Keratinocyte (primary cell): ENCODE results near the gene RBMS3. TPM values are rescaled to one million over a fixed set of nuclear protein-coding genes. Genes with fewer than 3 reads are reported as not detected.

Experiments
- DNase-seq: peaks from one replicate; pipeline ENCODE4 v3.0.0-alpha.2; 2011; ENCODE audit warnings: low read depth, missing footprints, low spot score
- FAIRE-seq: peaks from 2 replicates; lab custom pipeline; 2011; peaks lifted over from hg19 to GRCh38; lab: Jason Lieb, UNC
- H2AFZ ChIP-seq: 2 replicates; pipeline ENCODE4 v1.6.0; 2012; ENCODE audit warnings: low read length, control low read depth, inconsistent platforms; ENCODE audit not compliant: control insufficient read depth
- H3K27ac ChIP-seq: 2 replicates; pipeline ENCODE4 v1.5.1; 2011; ENCODE audit warnings: low read length; ENCODE audit not compliant: control insufficient read depth, insufficient read depth
- H3K27me3 ChIP-seq: 3 replicates; pipeline ENCODE4 v1.6.0; 2011; ENCODE audit warnings: low read length; ENCODE audit not compliant: control insufficient read depth, insufficient read depth; ENCODE audit errors: extremely low read depth
- H3K36me3 ChIP-seq, 2 experiments: 2 replicates in 1 of 2; 3 replicates in 1 of 2; pipeline ENCODE4 v1.5.1; 2011; ENCODE audit warnings: low read length in 2 of 2, mild to moderate bottlenecking in 1 of 2; ENCODE audit not compliant: control insufficient read depth in 2 of 2, insufficient read depth in 2 of 2; ENCODE audit errors: extremely low read depth in 1 of 2
- H3K4me1 ChIP-seq: 3 replicates; pipeline ENCODE4 v1.5.1; 2011; ENCODE audit warnings: low read length; ENCODE audit not compliant: control insufficient read depth, insufficient read depth; ENCODE audit errors: extremely low read depth
- H3K4me2 ChIP-seq: 3 replicates; pipeline ENCODE4 v1.6.0; 2011; ENCODE audit warnings: low read depth, low read length; ENCODE audit not compliant: control insufficient read depth, insufficient read depth; ENCODE audit errors: extremely low read depth
- H3K4me3 ChIP-seq, 3 experiments: fragments of 200-600 bp in 1 of 3; sonication (generic) in 1 of 3; 2 replicates in 2 of 3; 3 replicates in 1 of 3; pipeline ENCODE4 v1.5.1; 2011 to 2016; ENCODE audit warnings: low read length in 3 of 3, mild to moderate bottlenecking in 3 of 3, control low read depth in 2 of 3, inconsistent platforms in 1 of 3, low read depth in 1 of 3, mixed read lengths in 1 of 3, mixed run types in 1 of 3, moderate library complexity in 1 of 3; ENCODE audit not compliant: control insufficient read depth in 2 of 3, insufficient read depth in 2 of 3; ENCODE audit errors: extremely low read depth in 1 of 3
- H3K79me2 ChIP-seq: 2 replicates; pipeline ENCODE4 v1.6.0; 2012; ENCODE audit warnings: low read length; ENCODE audit not compliant: control insufficient read depth, insufficient read depth
- H3K9ac ChIP-seq: 3 replicates; pipeline ENCODE4 v1.6.0; 2011; ENCODE audit warnings: low read length; ENCODE audit not compliant: control insufficient read depth, insufficient read depth; ENCODE audit errors: extremely low read depth
- H3K9me1 ChIP-seq: 3 replicates; pipeline ENCODE4 v1.6.0; 2011; ENCODE audit warnings: low read length; ENCODE audit not compliant: control insufficient read depth, insufficient read depth; ENCODE audit errors: extremely low read depth
- H3K9me3 ChIP-seq: 2 replicates; pipeline ENCODE4 v1.5.1; 2012; ENCODE audit warnings: low read depth, low read length; ENCODE audit not compliant: control insufficient read depth
- H4K20me1 ChIP-seq: 3 replicates; pipeline ENCODE4 v1.6.0; 2011; ENCODE audit warnings: low read length; ENCODE audit not compliant: control insufficient read depth, insufficient read depth; ENCODE audit errors: extremely low read depth
- EZH2 ChIP-seq: IDR thresholded peaks from one replicate; pipeline ENCODE4 v1.6.1; 2012; ENCODE audit warnings: inconsistent platforms, mild to moderate bottlenecking, low read length, moderate library complexity
- dilution Hi-C: fragments of 300-500 bp; cut with MboI; formaldehyde crosslinking; loops from one replicate; pipeline ENCODE4 v1.7.0; 2020; ENCODE audit warnings: low sequenced_read_pairs; ENCODE audit not compliant: extremely low pct_ligation_motif_present
- polyA plus RNA-seq, 5 experiments: library from polyadenylated mRNA; depleted of rRNA in 3 of 5; stranded (reverse) in 3 of 5; stranded (forward) in 1 of 5; unstranded in 1 of 5; fragments of >200 nt; gene quantifications; 1 replicate in 1 of 5; 2 replicates in 3 of 5; 3 replicates in 1 of 5; pipeline versions ENCODE4 v1.2.1 to v1.2.3, GENCODE V29; 2011 to 2012; ENCODE audit warnings: missing spikeins in 2 of 5, low read depth in 1 of 5, low replicate concordance in 1 of 5
- TF ChIP-seq, protein P1 (sequence below), 3 experiments: IDR thresholded peaks in 1 of 3; conservative IDR thresholded peaks in 1 of 3; optimal IDR thresholded peaks in 1 of 3; 2 replicates in 2 of 3; 3 replicates in 1 of 3; pipeline versions ENCODE3 to v1.5.1; 2011; ENCODE audit warnings: low read length in 3 of 3, mild to moderate bottlenecking in 3 of 3, moderate library complexity in 2 of 3, control low read depth in 1 of 3, inconsistent platforms in 1 of 3; ENCODE audit not compliant: insufficient read depth in 2 of 3; ENCODE audit errors: extremely low read depth in 1 of 3

Gene RBMS3
- polyA plus RNA-seq, 1 donor (not counting 4 experiments of a cell fraction or from before 2014, with no cell fraction given), result 2.3 TPM

DNA sequence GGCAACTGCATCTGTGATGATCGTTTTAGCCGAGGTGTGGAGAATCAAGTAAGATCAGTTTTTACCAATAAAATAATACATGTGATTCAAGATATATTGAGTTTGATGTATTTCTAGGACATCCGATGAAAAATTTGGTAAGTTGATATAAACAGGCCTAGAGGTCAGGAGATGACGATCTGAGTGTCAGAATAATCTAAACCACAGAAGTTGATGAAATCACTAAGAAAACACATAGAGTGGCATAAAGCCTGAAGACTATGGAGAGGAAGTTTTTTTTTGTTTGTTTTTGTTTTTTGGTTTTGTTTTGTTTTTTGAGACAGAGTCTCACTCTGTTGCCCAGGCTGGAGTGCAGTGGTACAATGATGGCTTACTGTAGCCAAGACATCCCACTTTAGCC lies 235.3 kb downstream of the RBMS3 start:
- H4K20me1 ChIP-seq, result no peaks in the 10 kb centered on the region
- no peak overlapping the region for H3K4me3 ChIP-seq
- TF ChIP-seq, protein P1, sequence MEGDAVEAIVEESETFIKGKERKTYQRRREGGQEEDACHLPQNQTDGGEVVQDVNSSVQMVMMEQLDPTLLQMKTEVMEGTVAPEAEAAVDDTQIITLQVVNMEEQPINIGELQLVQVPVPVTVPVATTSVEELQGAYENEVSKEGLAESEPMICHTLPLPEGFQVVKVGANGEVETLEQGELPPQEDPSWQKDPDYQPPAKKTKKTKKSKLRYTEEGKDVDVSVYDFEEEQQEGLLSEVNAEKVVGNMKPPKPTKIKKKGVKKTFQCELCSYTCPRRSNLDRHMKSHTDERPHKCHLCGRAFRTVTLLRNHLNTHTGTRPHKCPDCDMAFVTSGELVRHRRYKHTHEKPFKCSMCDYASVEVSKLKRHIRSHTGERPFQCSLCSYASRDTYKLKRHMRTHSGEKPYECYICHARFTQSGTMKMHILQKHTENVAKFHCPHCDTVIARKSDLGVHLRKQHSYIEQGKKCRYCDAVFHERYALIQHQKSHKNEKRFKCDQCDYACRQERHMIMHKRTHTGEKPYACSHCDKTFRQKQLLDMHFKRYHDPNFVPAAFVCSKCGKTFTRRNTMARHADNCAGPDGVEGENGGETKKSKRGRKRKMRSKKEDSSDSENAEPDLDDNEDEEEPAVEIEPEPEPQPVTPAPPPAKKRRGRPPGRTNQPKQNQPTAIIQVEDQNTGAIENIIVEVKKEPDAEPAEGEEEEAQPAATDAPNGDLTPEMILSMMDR (optimal IDR thresholded peaks at IDR 0.05 in 1 of 3, IDR thresholded peaks at IDR 0.05 in 1 of 3, conservative IDR thresholded peaks at IDR 0.05 in 1 of 3; ENCODE audit: extremely low read depth in 1 of 3, insufficient read depth in 2 of 3, low read length in 3 of 3), result no peak
- no peak for TF ChIP-seq EZH2
- dilution Hi-C loops, result no loop called here
- no peaks in the 10 kb centered on the region for H3K27me3 ChIP-seq
- H3K79me2 ChIP-seq, result no peaks in the 10 kb centered on the region
- FAIRE-seq (no peak), DNase-seq (no peak)
- H3K9ac ChIP-seq, result no peak overlapping the region
- H3K9me3 ChIP-seq, result no peaks in the 10 kb centered on the region
- H2AFZ ChIP-seq, result no peak overlapping the region
- H3K9me1 ChIP-seq, result peaks cover 2% of the 10 kb centered on the region
- H3K4me1 ChIP-seq, result peaks cover 13% of the 10 kb centered on the region
- no peaks in the 10 kb centered on the region for H3K36me3 ChIP-seq
- no peak overlapping the region for H3K27ac ChIP-seq
- no peak overlapping the region for H3K4me2 ChIP-seq

DNA sequence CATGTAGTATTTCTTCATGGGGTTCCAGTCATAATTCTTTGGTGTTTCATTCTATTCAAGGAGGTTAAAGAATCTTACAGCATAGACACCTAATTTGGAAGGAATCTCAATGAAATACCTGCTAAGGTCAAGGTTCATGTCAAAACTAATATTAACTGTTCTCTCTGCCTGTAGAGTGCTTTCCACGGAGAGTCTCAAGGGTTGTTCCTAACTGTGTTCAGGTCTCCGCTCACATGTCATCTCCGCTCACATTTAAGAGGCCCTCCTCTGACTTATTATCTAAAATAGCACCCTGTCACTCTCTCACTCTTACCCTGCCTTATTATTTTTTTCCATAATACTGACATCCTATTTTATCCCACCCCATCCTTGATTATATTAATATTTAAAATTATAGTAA lies 239.9 kb downstream of the RBMS3 start:
- dilution Hi-C loops, result no loop called here
- H3K36me3 ChIP-seq, result no peaks in the 10 kb centered on the region
- peaks cover 2% of the 10 kb centered on the region for H3K4me1 ChIP-seq
- no peaks in the 10 kb centered on the region for H3K9me1 ChIP-seq
- FAIRE-seq (no peak), DNase-seq (no peak)
- H3K27ac ChIP-seq, result no peak overlapping the region
- no peak overlapping the region for H3K4me3 ChIP-seq
- no peaks in the 10 kb centered on the region for H3K79me2 ChIP-seq
- no peaks in the 10 kb centered on the region for H4K20me1 ChIP-seq
- H3K4me2 ChIP-seq, result no peak overlapping the region
- H3K27me3 ChIP-seq, result no peaks in the 10 kb centered on the region
- no peaks in the 10 kb centered on the region for H3K9me3 ChIP-seq
- H3K9ac ChIP-seq, result no peak overlapping the region
- no peak for TF ChIP-seq EZH2
- TF ChIP-seq, protein P1 (optimal IDR thresholded peaks at IDR 0.05 in 1 of 3, IDR thresholded peaks at IDR 0.05 in 1 of 3, conservative IDR thresholded peaks at IDR 0.05 in 1 of 3; ENCODE audit: extremely low read depth in 1 of 3, insufficient read depth in 2 of 3, low read length in 3 of 3), result no peak
- no peak overlapping the region for H2AFZ ChIP-seq
